Measurements from ENCODE around the gene ACYP1.

ACYP1 gene

DNA sequence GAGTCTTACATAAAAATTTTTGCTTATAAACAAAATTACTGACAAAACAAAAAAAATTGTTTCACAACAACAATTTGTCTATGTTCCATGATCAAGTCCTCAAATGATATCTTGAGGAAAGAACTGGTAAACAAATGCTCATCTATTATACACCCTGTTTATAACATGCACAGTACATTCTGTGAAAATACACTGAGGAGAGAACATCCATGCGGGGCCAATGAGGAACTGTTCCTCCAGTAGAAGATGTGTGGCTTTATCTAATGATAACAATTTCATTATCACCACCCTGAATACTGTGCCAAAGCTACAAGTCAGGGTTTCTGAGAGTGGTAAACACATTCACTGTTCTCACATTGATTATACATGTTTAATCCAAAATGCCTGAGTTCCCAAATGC is 23.3 kb downstream of the ACYP1 start:
- no peak for DNase-seq (ENCODE audit: low read depth)

GRCh38 chr14:75032939-75033338 is 30.9 kb downstream of the ACYP1 start:
- DNase-seq (ENCODE audit: low read depth), result no peak

- no peak for DNase-seq (ENCODE audit: low read depth)
Observed at GRCh38 chr14:75030147-75030546, 33.7 kb downstream of the ACYP1 start.

- no peak for DNase-seq (ENCODE audit: low read depth)
Observed at GRCh38 chr14:75025876-75026275, 37.9 kb downstream of the ACYP1 start.

DNA sequence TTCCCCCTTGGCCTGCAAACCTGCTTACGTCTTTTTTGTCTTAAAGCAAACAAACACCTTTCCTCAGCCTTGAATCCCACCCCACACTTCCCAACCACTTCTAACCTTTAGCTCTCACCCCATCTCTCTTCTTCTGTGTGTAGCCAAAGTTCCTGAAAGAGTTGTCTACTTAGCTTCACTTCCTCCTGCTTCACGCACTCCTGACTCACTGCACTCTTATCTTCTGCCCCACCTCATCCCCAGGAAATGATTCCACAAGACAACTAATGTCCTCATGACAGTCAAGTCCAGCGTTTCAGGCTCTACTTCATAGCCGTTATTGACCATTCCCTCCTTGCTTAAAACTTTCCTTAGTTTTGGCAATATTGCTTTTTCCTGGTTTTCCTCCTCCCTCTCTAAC is 38.7 kb downstream of the ACYP1 start:
- no peak for DNase-seq (ENCODE audit: low read depth)

DNA sequence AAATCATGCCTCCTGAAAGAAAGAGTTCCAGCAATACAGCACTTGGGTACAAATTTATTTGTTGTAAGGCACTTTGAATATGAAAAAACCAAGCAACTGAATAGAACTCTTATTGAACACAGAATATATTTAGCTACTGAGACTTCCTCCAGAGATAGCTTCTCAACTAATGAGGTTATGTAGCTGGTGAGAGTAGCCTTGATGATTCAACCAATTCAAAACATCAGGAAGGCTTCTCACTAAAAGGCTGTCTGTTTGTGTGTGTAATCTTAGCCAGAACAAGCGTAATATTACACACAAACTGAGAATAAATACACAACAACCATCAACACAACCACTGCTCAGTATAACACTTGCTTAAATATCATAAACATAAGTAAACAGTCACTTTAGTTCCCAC is 40.7 kb downstream of the ACYP1 start:
- DNase-seq (ENCODE audit: low read depth), result no peak

DNA sequence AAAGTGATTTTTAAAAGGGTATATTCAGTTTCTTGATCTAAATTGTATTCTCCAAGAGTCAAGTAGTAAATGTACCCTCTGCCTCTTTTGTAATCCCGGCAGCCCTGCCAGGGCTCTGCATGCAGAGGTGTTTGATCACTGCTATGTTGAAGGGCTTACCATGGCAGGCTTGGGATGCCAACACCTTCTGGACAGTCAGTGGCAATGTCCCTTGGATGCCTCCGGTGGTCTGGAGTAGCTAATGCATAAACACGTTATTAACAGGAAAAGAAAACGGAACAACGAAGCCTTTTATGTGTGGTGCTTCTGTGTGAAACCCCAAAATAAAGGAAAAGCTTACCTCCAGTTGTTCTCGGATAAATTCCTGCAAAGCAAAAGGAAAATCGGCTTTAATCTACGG is 41.2 kb downstream of the ACYP1 start:
- DNase-seq (ENCODE audit: low read depth), result no peak

GRCh38 chr14:75018694-75019093 is 45.1 kb downstream of the ACYP1 start:
- no peak for DNase-seq (ENCODE audit: low read depth)

GRCh38 chr14:75016815-75017214 is 47.0 kb downstream of the ACYP1 start:
- no peak for DNase-seq (ENCODE audit: low read depth)

DNA sequence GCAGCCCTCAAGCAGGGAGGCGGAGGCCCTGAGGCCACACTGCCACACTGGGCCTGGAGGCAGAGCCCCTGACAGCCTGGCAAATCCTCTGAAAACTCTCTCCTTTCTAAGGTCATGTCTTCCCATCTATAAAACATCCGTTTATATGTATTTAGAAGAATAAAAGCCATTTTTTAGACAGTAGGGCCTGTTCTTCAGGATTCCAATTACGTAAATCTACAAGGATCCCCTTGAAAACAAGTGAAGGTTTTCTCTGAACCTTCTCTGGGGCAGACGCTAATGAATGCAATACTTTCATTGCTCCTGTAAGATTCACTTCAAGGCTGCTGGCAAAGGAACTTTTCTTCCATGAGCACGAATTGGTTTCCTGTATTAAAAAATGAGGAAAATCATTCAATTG is 48.3 kb downstream of the ACYP1 start:
- DNase-seq (ENCODE audit: low read depth), result no peak

DNA sequence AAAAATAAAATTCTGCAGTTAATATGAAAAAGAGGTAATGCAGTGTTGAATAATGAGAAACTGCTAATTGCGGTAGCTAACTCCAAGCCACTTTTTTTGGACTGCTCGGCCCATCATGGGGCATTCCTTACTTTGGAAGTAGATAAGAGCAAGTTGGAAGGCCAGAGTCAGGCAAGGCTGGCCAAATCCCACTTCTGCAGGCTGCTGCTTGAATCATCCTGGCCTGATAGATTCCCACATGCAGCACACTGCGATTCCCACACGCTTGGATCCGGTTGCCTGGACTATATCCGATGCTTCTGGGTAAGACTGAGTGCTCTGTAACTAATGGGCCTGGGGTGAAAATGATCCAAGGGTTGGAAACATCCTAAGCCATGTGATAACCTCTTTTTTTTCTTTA is 50.5 kb downstream of the ACYP1 start:
- DNase-seq (ENCODE audit: low read depth), result no peak

GRCh38 chr14:75011356-75011994 is 52.3 kb downstream of the ACYP1 start:
- DNase-seq (ENCODE audit: low read depth), result no peak

DNA sequence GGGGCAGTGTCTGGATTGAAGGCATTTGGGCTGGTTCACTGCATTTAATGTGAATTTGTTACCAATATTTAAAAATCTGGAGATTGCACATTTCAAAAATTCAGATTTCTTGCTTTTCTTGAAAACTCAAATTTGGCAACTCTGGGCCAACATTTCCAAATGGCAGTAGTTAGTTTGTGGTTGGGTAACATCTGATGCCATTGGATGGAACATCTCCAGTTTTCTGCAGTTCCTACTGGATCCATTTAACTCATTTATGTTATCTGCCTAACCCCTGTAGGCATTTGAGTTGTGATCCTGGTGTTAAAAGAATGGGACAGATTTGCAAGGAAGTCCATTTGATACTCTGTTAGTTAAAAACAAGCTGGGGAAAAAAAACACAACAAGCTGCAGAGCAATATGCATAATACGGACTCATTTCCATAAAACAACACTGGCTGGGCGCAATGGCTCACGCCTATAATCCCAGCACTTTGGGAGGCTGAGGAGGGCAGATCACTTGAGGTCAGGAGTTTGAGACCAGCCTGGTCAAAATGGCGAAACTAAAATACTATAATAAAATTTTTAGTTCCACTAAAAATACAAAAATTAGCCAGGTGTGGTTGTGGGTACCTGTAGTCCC is 53.2 kb downstream of the ACYP1 start:
- no peak for DNase-seq (ENCODE audit: low read depth)

GRCh38 chr14:75009176-75009575 is 54.6 kb downstream of the ACYP1 start:
- no peak for DNase-seq (ENCODE audit: low read depth)

DNA sequence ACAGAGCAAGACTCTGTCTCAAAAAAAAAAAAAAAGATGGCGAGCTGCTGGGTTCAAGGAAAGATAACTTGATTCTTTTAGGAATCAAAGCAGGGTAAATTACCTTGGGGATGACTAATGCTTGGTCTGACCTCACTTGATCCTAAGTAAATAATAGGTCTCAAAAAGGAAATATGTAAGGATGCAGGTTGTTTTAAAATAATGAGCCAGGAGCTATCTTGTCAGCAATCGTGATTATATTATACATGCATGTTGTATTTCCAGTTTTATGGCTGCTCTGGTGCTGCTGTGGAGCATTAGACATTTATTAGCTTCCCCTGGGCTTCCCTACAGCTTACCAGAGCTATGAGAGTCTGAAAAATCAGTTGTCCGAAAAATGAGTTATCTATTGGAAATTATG is 58.5 kb downstream of the ACYP1 start:
- DNase-seq (ENCODE audit: low read depth), result no peak

DNA sequence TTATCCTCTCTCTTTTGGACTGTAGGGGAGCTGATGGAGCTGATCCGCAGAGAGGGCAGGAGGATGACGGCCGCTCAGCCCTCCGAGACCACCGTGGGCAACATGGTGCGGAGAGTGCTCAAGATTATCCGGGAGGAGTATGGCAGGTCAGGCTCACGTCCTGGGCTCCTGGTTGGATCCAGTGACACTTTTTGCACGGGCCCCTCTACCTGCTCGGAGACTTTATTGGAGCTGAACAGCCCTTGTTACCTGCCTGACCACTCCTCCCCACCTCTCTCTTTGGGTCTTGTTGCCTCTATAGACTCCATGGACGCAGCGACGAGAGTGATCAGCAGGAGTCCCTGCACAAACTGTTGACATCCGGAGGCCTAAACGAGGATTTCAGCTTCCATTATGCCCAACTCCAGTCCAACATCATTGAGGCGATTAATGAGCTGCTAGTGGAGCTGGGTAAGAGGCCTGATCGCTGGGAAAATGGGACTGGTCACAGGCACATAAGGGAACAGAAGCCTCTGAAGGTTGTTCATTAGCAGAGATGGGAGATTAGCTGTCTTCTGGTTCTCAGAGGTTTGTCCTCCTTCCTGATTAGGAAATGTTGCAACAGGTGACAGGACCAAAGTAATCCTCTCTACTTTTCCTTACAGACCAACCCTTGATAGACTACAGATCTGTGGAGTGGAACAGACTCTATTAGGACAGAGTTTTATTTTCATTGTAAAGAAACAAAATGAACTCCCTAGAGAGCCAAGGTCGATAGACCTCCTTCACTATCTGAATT is 60.4 kb downstream of the ACYP1 start:
- no peak for DNase-seq (ENCODE audit: low read depth)
